VCaP (cell line): Measurements from ENCODE around the gene SNTG2.

Experiments used
- H3K27ac ChIP-seq: fragments of 450-650 bp; 2 replicates; pipeline ENCODE4 v1.5.1; 2017
- TF ChIP-seq, protein P1 (sequence below): fragments of 450-650 bp; conservative IDR thresholded peaks from 2 replicates; pipeline ENCODE4 v1.5.1; 2017; ENCODE audit warnings: mild to moderate bottlenecking, moderate library complexity

SNTG2 gene

DNA sequence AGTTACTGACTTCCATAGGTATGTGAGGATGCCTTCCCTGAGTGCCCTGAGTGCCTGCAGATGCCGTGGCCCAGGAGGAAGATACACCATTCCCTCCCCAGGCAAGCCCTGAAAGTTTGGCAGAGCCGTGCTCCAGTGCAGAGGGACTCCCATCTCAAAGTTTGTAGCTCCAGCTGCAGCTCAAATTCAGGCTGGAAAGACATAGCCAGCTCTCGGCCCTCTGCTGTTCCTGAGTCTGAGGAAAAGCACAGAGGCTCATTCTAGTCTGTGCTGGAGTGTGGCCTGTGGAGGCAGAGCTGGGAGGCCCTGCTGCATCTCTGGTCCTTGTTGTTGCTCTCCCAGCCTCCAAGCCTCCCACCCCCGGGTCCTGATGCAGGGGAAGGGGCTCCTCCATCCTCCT, 446.7 kb downstream of the SNTG2 start:
- H3K27ac ChIP-seq, result no peak overlapping the region
- TF ChIP-seq, protein P1, sequence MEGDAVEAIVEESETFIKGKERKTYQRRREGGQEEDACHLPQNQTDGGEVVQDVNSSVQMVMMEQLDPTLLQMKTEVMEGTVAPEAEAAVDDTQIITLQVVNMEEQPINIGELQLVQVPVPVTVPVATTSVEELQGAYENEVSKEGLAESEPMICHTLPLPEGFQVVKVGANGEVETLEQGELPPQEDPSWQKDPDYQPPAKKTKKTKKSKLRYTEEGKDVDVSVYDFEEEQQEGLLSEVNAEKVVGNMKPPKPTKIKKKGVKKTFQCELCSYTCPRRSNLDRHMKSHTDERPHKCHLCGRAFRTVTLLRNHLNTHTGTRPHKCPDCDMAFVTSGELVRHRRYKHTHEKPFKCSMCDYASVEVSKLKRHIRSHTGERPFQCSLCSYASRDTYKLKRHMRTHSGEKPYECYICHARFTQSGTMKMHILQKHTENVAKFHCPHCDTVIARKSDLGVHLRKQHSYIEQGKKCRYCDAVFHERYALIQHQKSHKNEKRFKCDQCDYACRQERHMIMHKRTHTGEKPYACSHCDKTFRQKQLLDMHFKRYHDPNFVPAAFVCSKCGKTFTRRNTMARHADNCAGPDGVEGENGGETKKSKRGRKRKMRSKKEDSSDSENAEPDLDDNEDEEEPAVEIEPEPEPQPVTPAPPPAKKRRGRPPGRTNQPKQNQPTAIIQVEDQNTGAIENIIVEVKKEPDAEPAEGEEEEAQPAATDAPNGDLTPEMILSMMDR, result no peak

DNA sequence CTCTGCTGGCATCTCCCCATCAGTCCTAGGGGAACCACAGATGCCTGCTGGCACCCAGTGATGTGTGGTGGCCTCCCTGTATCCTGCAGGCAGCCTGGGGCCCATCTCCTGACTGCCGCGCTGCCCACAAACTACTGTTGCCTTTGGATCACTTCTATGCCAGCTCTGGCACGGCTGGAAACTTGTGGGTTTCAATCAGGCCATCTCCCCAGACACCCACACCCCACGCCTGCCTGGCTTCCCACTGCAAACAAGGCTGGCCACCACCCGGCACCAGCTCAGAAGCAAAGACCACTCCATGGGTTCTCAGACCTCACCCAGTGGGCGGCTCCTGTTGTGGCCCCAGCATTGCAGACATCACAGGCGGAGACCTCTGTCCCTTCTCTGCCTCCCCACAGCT, 447.5 kb downstream of the SNTG2 start:
- TF ChIP-seq, protein P1, result no peak
- no peak overlapping the region for H3K27ac ChIP-seq

DNA sequence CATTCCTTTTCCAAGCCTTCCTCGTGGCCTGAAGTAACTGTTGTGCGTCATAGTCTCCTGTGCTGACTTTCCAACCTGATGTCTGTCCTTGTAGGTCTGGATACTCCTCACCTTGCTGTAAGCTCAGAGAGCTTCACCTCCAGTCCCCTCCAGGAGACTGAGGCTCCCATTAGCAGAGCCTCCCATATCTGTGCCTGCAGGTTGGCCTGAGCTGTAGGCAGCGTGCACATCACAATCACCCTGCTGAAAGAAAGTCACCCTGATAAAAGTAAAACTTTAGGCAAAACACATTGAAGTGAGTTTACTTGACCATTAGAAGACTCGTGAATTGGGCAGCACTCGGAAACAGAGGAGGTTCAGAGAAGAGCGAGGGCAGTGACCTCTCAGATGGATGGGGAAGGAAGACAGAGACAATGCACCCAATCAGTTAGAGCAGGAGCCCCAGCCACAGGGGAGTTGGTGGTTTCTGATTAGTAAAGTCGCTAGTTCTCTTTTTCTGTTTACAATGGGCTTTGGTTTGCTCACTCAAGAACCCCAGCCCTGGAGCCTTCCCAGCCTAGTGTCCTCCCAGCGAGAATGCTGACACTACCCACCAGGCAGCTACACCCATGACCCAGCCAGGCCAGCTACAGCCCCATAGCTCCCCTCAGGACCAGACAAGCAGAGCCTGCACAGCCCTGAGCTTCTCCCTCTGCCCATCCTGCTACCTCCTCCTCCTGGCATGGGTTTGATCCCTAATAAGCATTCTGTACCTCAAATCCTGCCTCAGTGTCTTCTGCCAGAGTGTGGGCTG, 450.5 kb downstream of the SNTG2 start:
- H3K27ac ChIP-seq, result peak overlapping the region; percentile 49; the same call in 1 of the 2 replicates
- TF ChIP-seq, protein P1, result no peak

DNA sequence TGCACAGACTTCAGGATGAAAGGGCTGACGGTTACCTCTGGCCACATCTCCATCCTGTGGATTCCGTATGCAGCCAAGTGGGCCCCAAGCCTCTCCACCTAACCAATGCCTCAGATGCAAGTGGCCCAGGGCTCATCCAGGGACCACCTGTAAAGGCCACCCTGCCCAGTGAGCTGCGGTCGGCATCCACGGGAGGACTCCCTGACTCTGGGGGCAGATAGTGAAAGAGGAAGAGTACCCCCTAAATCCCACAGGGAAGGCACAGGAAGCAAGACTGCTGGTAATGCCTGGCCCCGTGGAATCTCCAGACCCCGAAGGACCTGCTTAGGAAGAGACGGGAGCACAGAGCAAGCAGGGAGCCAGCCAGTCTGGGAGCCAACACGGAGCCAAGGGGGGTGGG, 451.4 kb downstream of the SNTG2 start:
- no peak overlapping the region for H3K27ac ChIP-seq

DNA sequence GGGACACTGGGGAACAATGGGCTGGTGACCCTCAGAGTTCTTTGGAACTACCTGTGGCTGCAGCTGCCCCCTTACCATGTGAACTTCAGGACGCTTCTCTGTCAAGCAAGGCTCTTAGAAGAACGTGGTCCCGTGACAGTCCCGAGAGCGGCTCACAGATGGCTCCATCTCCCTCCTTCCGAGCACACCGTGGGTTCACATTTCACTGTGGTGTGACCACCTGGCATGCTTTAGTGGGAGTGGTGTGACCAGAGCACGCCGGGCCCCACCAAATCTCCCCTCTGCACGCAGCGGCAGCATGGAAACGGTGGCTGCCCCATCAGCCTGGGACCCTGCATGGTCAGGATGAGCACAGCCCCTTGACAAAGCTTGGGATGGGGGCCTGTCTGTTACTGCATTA, 452.9 kb downstream of the SNTG2 start:
- H3K27ac ChIP-seq, result no peak overlapping the region
- TF ChIP-seq, protein P1, result no peak

More for the DNA sequence above, 451.4 kb downstream of the SNTG2 start:
- TF ChIP-seq, protein P1, result no peak

DNA sequence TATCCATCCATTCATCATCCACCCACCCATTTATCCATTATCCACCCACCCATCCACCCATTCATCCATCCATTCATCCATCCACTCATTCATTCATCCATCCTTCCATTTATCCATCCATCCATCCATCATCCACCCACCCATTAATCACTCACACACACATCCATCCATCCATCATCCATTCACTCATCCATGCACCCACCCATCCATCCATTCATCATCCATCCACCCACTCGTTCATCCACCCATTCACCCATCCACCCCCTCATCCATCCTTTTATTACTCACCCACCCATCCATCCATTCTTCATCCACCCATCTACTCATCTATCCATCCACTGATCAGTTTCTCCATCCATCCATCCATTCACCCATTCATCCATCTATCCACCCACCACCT, 454.5 kb downstream of the SNTG2 start:
- no peak overlapping the region for H3K27ac ChIP-seq
- TF ChIP-seq, protein P1, result no peak

DNA sequence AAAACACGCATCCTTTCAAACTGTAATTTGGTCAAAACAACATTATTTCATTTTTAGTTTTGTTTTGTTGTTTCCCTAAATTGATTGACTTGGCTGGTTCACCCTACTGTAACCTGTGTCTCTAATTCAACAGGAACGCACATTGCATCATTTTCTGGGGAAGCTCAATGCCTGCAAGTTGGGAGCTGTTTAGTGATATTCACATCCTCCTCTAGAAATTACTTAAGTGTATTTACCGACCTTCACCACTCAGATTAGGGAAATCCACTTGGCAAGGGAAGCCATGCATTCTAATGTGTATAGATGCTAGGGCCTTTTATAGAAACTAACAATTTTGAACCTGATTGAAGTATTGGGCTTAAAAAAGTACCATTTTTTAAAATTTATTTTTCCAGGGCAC, 455.3 kb downstream of the SNTG2 start:
- H3K27ac ChIP-seq, result no peak overlapping the region
- TF ChIP-seq, protein P1, result no peak
